ENCODE data around the gene SSX2IP.

DNA sequence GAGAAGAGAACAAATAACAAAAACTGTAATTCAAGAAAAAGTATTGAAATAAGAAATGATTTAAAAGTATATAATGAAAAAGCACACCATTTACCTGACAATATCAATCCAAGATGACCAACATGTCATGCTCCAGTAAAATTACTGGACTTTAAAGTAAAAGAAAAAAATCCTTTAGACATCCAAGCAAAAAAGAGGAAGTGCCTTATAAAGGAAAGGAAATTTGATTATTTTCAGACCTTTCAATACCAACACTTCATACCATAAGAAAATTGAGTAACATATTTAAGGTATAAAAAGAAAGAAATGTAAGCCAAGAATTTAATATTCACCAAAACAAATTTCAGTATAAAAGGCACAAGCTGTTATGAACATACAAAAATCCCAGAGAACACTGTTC, 46.2 kb upstream of the SSX2IP start:
- no peak for TF ChIP-seq PAX5 (IDR thresholded peaks at IDR 0.05; ENCODE audit: insufficient read depth, low read length, severe bottlenecking)
- TF ChIP-seq POLR2A (IDR thresholded peaks at IDR 0.05; ENCODE audit: low read depth, low read length): no peak
